Measurements from ENCODE around the gene GOLGA6L10.
"Not testable (repeated sequence)": the region's sequence is repeated elsewhere in the genome, so short reads cannot be mapped to it uniquely, and the experiment has no call there.

- TF ChIP-seq CTCF, POLR2A (IDR thresholded peaks at IDR 0.05): not testable (repeated sequence)
Measured at GRCh38 chr15:82327372-82327771, 21.9 kb downstream of the GOLGA6L10 start.
